ENCODE measurements around the gene CA4.

- TF ChIP-seq EZH2 (IDR thresholded peaks at IDR 0.05) (no peak), CTCF (IDR thresholded peaks at IDR 0.05) (no peak), EZH2phosphoT487 (IDR thresholded peaks at IDR 0.05) (no peak)
Measured at GRCh38 chr17:60147553-60148223, 2.1 kb upstream of the CA4 start.
